ENCODE data around the gene TSC22D3. TPM values are rescaled to one million over a fixed set of nuclear protein-coding genes. Genes with fewer than 3 reads are reported as not detected.

TSC22D3 gene
- polyA plus RNA-seq, 1 experiment, result 34.7 TPM

- H3K27me3 ChIP-seq (ENCODE audit: control insufficient read depth, insufficient read depth, low read length), result no peaks in the 10 kb centered on the region
- ChIA-PET CTCF (no interaction called here), POLR2A (no interaction called here)
- TF ChIP-seq, protein P1, sequence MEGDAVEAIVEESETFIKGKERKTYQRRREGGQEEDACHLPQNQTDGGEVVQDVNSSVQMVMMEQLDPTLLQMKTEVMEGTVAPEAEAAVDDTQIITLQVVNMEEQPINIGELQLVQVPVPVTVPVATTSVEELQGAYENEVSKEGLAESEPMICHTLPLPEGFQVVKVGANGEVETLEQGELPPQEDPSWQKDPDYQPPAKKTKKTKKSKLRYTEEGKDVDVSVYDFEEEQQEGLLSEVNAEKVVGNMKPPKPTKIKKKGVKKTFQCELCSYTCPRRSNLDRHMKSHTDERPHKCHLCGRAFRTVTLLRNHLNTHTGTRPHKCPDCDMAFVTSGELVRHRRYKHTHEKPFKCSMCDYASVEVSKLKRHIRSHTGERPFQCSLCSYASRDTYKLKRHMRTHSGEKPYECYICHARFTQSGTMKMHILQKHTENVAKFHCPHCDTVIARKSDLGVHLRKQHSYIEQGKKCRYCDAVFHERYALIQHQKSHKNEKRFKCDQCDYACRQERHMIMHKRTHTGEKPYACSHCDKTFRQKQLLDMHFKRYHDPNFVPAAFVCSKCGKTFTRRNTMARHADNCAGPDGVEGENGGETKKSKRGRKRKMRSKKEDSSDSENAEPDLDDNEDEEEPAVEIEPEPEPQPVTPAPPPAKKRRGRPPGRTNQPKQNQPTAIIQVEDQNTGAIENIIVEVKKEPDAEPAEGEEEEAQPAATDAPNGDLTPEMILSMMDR (IDR thresholded peaks at IDR 0.05; ENCODE audit: insufficient read depth, low read depth, low read length), result no peak
- H3K4me3 ChIP-seq (ENCODE audit: low read depth, low read length), result no peak overlapping the region
- no peak for DNase-seq (ENCODE audit: low read depth)
- no peaks in the 10 kb centered on the region for H3K36me3 ChIP-seq (ENCODE audit: control insufficient read depth, insufficient read depth, low read length)
Measured at GRCh38 chrX:107805179-107805578, 29.6 kb upstream of the TSC22D3 start.

GRCh38 chrX:107804427-107804826 is 28.8 kb upstream of the TSC22D3 start:
- POLR2A ChIA-PET, result no interaction called here
- no peaks in the 10 kb centered on the region for H3K36me3 ChIP-seq (ENCODE audit: control insufficient read depth, insufficient read depth, low read length)
- CTCF ChIA-PET, result no interaction called here
- TF ChIP-seq, protein P1 (IDR thresholded peaks at IDR 0.05; ENCODE audit: insufficient read depth, low read depth, low read length), result no peak
- no peaks in the 10 kb centered on the region for H3K27me3 ChIP-seq (ENCODE audit: control insufficient read depth, insufficient read depth, low read length)
- no peak overlapping the region for H3K4me3 ChIP-seq (ENCODE audit: low read depth, low read length)
- no peak for DNase-seq (ENCODE audit: low read depth)

- CTCF ChIA-PET, result interaction anchor here (1.4 kb wide), 1 partner anchor 11 kb away, joined by 3 read pairs; the partner anchor contains the start of gene NCBP2L
Measured at GRCh38 chrX:107787827-107788226, 12.2 kb upstream of the TSC22D3 start.

DNA sequence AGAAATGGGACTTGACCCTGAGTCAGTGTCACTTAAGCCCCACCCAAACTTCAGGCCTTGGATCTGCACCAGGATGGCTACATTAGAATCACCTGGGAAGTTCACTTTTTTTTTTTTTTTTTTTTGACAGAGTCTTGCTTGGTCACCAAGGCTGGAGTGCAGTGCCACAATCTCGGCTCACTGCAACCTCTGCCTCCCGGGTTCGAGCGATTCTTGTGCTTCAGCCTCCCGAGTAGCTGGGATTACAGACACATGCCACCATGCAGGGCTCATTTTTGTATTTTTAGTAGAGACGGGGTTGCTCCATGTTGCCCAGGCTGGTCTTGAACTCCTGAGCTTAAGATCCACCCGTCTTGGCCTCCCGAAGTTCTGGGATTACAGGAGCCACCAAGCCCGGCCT is 4.9 kb upstream of the TSC22D3 start:
- TF ChIP-seq, protein P1 (IDR thresholded peaks at IDR 0.05; ENCODE audit: insufficient read depth, low read depth, low read length), result no peak
- no peak for DNase-seq (ENCODE audit: low read depth)
- ChIA-PET CTCF (interaction anchor here (0.6 to 0.9 kb wide), 2 partner anchors 11 to 47 kb away, joined by 3 read pairs; no protein-coding TSS in a partner anchor), POLR2A (no interaction called here)
- Histone ChIP-seq H3K36me3 (ENCODE audit: control insufficient read depth, insufficient read depth, low read length) (no peaks in the 10 kb centered on the region), H3K4me3 (ENCODE audit: low read depth, low read length) (no peak overlapping the region), H3K27me3 (ENCODE audit: control insufficient read depth, insufficient read depth, low read length) (no peaks in the 10 kb centered on the region)

More at GRCh38 chrX:107787827-107788226, 12.2 kb upstream of the TSC22D3 start:
- Histone ChIP-seq H3K36me3 (ENCODE audit: control insufficient read depth, insufficient read depth, low read length) (no peaks in the 10 kb centered on the region), H3K27me3 (ENCODE audit: control insufficient read depth, insufficient read depth, low read length) (no peaks in the 10 kb centered on the region), H3K4me3 (ENCODE audit: low read depth, low read length) (no peak overlapping the region)
- TF ChIP-seq, protein P1 (IDR thresholded peaks at IDR 0.05; ENCODE audit: insufficient read depth, low read depth, low read length), result no peak
- DNase-seq (ENCODE audit: low read depth), result no peak
- POLR2A ChIA-PET, result no interaction called here

DNA sequence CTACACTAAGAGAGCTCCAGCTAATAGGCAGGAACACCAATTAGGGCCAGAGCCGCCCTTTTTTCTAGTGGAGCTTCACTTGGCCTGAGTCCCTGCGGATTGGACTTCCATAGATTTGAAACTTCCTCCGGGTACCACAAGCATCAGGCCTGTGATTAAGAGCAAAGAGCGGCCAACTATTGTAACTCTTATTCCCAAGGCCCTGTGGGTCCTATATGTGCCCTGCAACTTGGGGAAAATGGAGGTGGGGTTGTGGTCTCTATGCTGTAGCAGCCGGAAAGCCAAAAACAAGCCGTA is 1.9 kb upstream of the TSC22D3 start, which contains the start of gene NCBP2L:
Gene NCBP2L (plus strand): TSS at position 198 of the 297 bp plus-strand sequence. CDS start 16,488 bp downstream, outside the sequence.
- Histone ChIP-seq H3K36me3 (ENCODE audit: control insufficient read depth, insufficient read depth, low read length) (no peaks in the 10 kb centered on the region), H3K4me3 (ENCODE audit: low read depth, low read length) (no peak within 1 kb of the TSS; the same call in 1 of the 2 replicates), H3K27me3 (ENCODE audit: control insufficient read depth, insufficient read depth, low read length) (peaks cover 4% of the 10 kb centered on the region; the same call in 1 of the 2 replicates)
- ChIA-PET POLR2A (no interaction called here), CTCF (interaction anchor here (0.5 to 5.3 kb wide), 21 partner anchors 8 to 752 kb away, joined by 3 to 56 read pairs (median 4); no protein-coding TSS in a partner anchor)
- no peak for DNase-seq (ENCODE audit: low read depth)
- TF ChIP-seq, protein P1 (IDR thresholded peaks at IDR 0.05; ENCODE audit: insufficient read depth, low read depth, low read length), result no peak

Data from BJ (cell line).